Panc1 (cell line): ENCODE results near the gene UNKL. TPM values are rescaled to one million over a fixed set of nuclear protein-coding genes. Genes with fewer than 3 reads are reported as not detected.

ENCODE experiments used
- ATAC-seq: fragments of 200-7000 bp; cut with Tn5 transposase; 2 replicates; pipeline ENCODE4 v1.9.1; 2020; ENCODE audit warnings: mild to moderate bottlenecking, moderate library complexity
- BruUV-seq: library from RNA; stranded (reverse); fragments of 400-500 nt; replicated peaks from 2 replicates; lab custom pipeline; 2021; lab: Mats Ljungman, UMichigan
- CTCF ChIA-PET: fragments of 300-600 bp; sonication (Branson Sonifier 250); formaldehyde crosslinking; loops from one replicate; lab custom pipeline; 2022; ENCODE audit warnings: antibody characterized with exemption; lab: Charles Lee
- POLR2A ChIA-PET: fragments of 300-600 bp; sonication (Branson Sonifier 250); formaldehyde crosslinking; loops from one replicate; lab custom pipeline; 2022; ENCODE audit warnings: antibody characterized with exemption; lab: Charles Lee
- DNase-seq: peaks from one replicate; pipeline ENCODE4 v3.0.0-alpha.2; 2010; ENCODE audit warnings: low read depth, low spot score
- H3K27ac ChIP-seq: 2 replicates; pipeline ENCODE4 v1.5.1; 2011; ENCODE audit warnings: mild to moderate bottlenecking, low read length, inconsistent platforms
- H3K27me3 ChIP-seq: fragments of 200-500 bp; sonication (Bioruptor generic); 2 replicates; pipeline ENCODE4 v1.6.0; 2014; ENCODE audit warnings: low read length, inconsistent platforms; ENCODE audit not compliant: control insufficient read depth, insufficient read depth
- H3K36me3 ChIP-seq: fragments of 200-500 bp; sonication (Bioruptor generic); 2 replicates; pipeline ENCODE4 v1.5.1; 2014; ENCODE audit warnings: inconsistent platforms, mild to moderate bottlenecking, low read length, moderate library complexity; ENCODE audit not compliant: control insufficient read depth, insufficient read depth
- H3K4me1 ChIP-seq: 2 replicates; pipeline ENCODE4 v1.5.1; 2011; ENCODE audit warnings: inconsistent platforms, mild to moderate bottlenecking, low read length, moderate library complexity; ENCODE audit not compliant: control insufficient read depth, insufficient read depth
- H3K4me3 ChIP-seq, 2 experiments: 2 replicates each; pipeline ENCODE4 v1.5.1; 2011 to 2012; ENCODE audit warnings: low read depth in 2 of 2, low read length in 2 of 2, mild to moderate bottlenecking in 2 of 2, inconsistent platforms in 1 of 2, moderate library complexity in 1 of 2
- H3K9me3 ChIP-seq: fragments of 200-500 bp; sonication (Bioruptor generic); 2 replicates; pipeline ENCODE4 v1.5.1; 2014; ENCODE audit warnings: low read depth, mild to moderate bottlenecking, inconsistent platforms, low read length, moderate library complexity; ENCODE audit not compliant: control insufficient read depth, insufficient read depth
- CTCF ChIP-seq: fragments of 450-650 bp; IDR thresholded peaks from 2 replicates; pipeline ENCODE4 v1.5.1; 2017; ENCODE audit warnings: mild to moderate bottlenecking
- POLR2AphosphoS5 ChIP-seq: IDR thresholded peaks from 2 replicates; pipeline ENCODE4 v1.6.1; 2012; ENCODE audit warnings: mild to moderate bottlenecking, low read depth, low read length, moderate library complexity
- REST ChIP-seq, 2 experiments: IDR thresholded peaks; 2 replicates each; pipeline ENCODE4 v1.6.1; 2011 to 2012; ENCODE audit warnings: low read depth in 2 of 2, control low read depth in 1 of 2, low read length in 1 of 2, mild to moderate bottlenecking in 1 of 2, moderate library complexity in 1 of 2; ENCODE audit not compliant: insufficient read depth in 1 of 2
- SIN3A ChIP-seq: IDR thresholded peaks from 2 replicates; pipeline ENCODE4 v1.6.1; 2012; ENCODE audit warnings: low read depth, mild to moderate bottlenecking, low read length, moderate library complexity, borderline replicate concordance; ENCODE audit not compliant: insufficient read depth
- TCF7L2 ChIP-seq: IDR thresholded peaks from 2 replicates; pipeline ENCODE4 v1.6.1; 2011; ENCODE audit warnings: mild to moderate bottlenecking, low read depth, low read length, inconsistent platforms
- in situ Hi-C: cut with HindIII; loops from 2 replicates; pipeline ENCODE4 v1.10.0; 2016; ENCODE audit warnings: low sequenced_read_pairs, low pct_unique_long_range_greater_than_20kb
- intact Hi-C: fragments of 100-400 bp; cut with micrococcal nuclease; formaldehyde crosslinking; loops from one replicate; pipeline ENCODE4 v1.10.0; 2022; ENCODE audit not compliant: unreplicated experiment
- total RNA-seq: library from RNA; stranded (reverse); gene quantifications from one replicate; pipeline ENCODE4 v1.2.1, GENCODE V29; 2021; ENCODE audit not compliant: unreplicated experiment

Gene UNKL
- total RNA-seq, 1 experiment from 2014 or later = 26.6 TPM

GRCh38 chr16:1451702-1452392 lies 37.3 kb upstream of the UNKL start:
- DNase-seq (no peak), ATAC-seq (no peak)
- POLR2A ChIA-PET = interaction anchor here (0.5 kb wide), 1 partner anchor 118 kb away, joined by 3 read pairs; no protein-coding TSS in a partner anchor
- H3K4me1 ChIP-seq = no peaks in the 10 kb centered on the region
- H3K4me3 ChIP-seq = no peak overlapping the region
- no peak for TF ChIP-seq REST (IDR thresholded peaks at IDR 0.05; ENCODE audit: insufficient read depth in 1 of 2, low read depth in 2 of 2, low read length in 1 of 2)
- H3K36me3 ChIP-seq = no peaks in the 10 kb centered on the region; the same call in 1 of the 2 replicates
- H3K27ac ChIP-seq = no peak overlapping the region
- in situ Hi-C loops (no loop called here), intact Hi-C loops (no loop called here)
- no TSS peak for BruUV-seq
- no peaks in the 10 kb centered on the region for H3K9me3 ChIP-seq
- no peaks in the 10 kb centered on the region for H3K27me3 ChIP-seq
- CTCF ChIA-PET = no interaction called here

GRCh38 chr16:1450841-1451240 lies 36.3 kb upstream of the UNKL start:
- DNase-seq = no peak
- BruUV-seq = no TSS peak
- Histone ChIP-seq H3K4me1 (no peaks in the 10 kb centered on the region), H3K36me3 (no peaks in the 10 kb centered on the region; the same call in 1 of the 2 replicates), H3K4me3 (no peak overlapping the region), H3K9me3 (no peaks in the 10 kb centered on the region), H3K27ac (no peak overlapping the region), H3K27me3 (no peaks in the 10 kb centered on the region)
- intact Hi-C loops = no loop called here
- POLR2A ChIA-PET = no interaction called here
- CTCF ChIA-PET = no interaction called here
- in situ Hi-C loops = no loop called here
- TF ChIP-seq TCF7L2 (no peak), REST (IDR thresholded peaks at IDR 0.05; ENCODE audit: insufficient read depth in 1 of 2, low read depth in 2 of 2, low read length in 1 of 2) (no peak), POLR2AphosphoS5 (no peak), SIN3A (no peak), CTCF (no peak)
- no peak for ATAC-seq
